Astrocyte of the spinal cord (primary cell): ENCODE measurements around the gene LHPP.

Source experiments
- DNase-seq: peaks from one replicate; pipeline ENCODE4 v3.0.0; 2011; ENCODE audit warnings: low read depth, low spot score
- H3K4me3 ChIP-seq: 2 replicates; pipeline ENCODE4 v1.5.1; 2011; ENCODE audit warnings: low read depth, mild to moderate bottlenecking, low read length, moderate library complexity
- CTCF ChIP-seq: IDR thresholded peaks from 2 replicates; pipeline ENCODE4 v1.5.1; 2012; ENCODE audit warnings: low read depth, mild to moderate bottlenecking, low read length, inconsistent platforms
- in situ Hi-C: cut with HindIII; loops from 2 replicates; pipeline ENCODE4 v1.10.0; 2017; ENCODE audit warnings: low sequenced_read_pairs

The LHPP gene

GRCh38 chr10:124619802-124620490, 158.3 kb downstream of the LHPP start:
- in situ Hi-C loops, result no loop called here
- TF ChIP-seq CTCF, result no peak

GRCh38 chr10:124621637-124622036, 160.0 kb downstream of the LHPP start:
- TF ChIP-seq CTCF, result no peak
- in situ Hi-C loops, result no loop called here

More at GRCh38 chr10:124619802-124620490, 158.3 kb downstream of the LHPP start:
- DNase-seq, result no peak
- no peak overlapping the region for H3K4me3 ChIP-seq

GRCh38 chr10:124622158-124622557, 160.5 kb downstream of the LHPP start:
- no peak overlapping the region for H3K4me3 ChIP-seq
- no peak for TF ChIP-seq CTCF
- no peak for DNase-seq
- in situ Hi-C loops, result no loop called here

More at GRCh38 chr10:124621637-124622036, 160.0 kb downstream of the LHPP start:
- no peak for DNase-seq
- no peak overlapping the region for H3K4me3 ChIP-seq

- no peak overlapping the region for H3K4me3 ChIP-seq
- in situ Hi-C loops, result no loop called here
- no peak for TF ChIP-seq CTCF
- DNase-seq, result no peak
Observed at GRCh38 chr10:124622866-124623536, 161.4 kb downstream of the LHPP start.

GRCh38 chr10:124624006-124624405, 162.4 kb downstream of the LHPP start:
- in situ Hi-C loops, result no loop called here
- H3K4me3 ChIP-seq, result no peak overlapping the region
- TF ChIP-seq CTCF, result no peak
- DNase-seq, result no peak

- in situ Hi-C loops, result no loop called here
- no peak overlapping the region for H3K4me3 ChIP-seq
- no peak for TF ChIP-seq CTCF
- no peak for DNase-seq
Observed at GRCh38 chr10:124624466-124624865, 162.8 kb downstream of the LHPP start.
